ENCODE measurements around the gene ZNF407.

DNA sequence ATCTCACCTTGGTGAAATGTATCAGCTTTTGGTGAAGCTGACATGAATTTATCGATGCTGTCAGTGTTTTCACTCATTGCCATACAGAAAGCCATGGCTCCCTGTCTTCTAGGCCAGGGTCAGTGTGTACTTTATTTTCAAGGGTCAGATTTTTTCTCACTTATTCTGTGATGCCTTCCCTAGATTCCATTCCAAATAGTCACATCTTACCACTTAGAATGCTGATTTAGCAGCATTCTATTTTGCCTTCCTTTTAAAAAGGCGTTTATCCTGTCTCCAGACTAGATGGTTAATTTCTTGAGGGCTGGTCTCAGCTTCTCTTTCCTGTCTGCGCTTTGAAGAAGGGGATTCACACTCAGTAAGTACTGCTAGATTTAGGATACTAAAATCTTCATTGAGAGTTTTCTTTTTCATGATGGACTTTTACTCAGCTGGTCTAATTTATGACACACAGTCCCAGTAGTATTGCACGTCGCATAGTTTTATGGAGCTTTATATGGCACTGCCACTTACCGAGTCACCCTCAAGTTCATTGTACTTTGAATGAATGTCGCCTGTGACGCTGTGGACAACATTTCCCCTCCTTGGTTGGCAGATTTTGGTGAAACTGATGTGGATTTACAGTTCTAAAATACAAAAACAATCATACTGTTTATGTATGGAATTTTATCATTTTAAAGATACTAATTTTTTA is 194.0 kb downstream of the ZNF407 start:
- TF ChIP-seq YY1 (IDR thresholded peaks at IDR 0.05; ENCODE audit: insufficient read depth, insufficient read length) (no peak), ZNF274 (IDR thresholded peaks at IDR 0.05; ENCODE audit: low read depth, low read length) (no peak), SUZ12 (IDR thresholded peaks at IDR 0.05; ENCODE audit: extremely low read depth, insufficient read depth, insufficient read length) (no peak)

Data from NT2/D1 (cell line).